ENCODE results near the gene KRTAP29-1.
"Not testable (repeated sequence)": the region's sequence is repeated elsewhere in the genome, so short reads cannot be mapped to it uniquely, and the experiment has no call there.

DNA sequence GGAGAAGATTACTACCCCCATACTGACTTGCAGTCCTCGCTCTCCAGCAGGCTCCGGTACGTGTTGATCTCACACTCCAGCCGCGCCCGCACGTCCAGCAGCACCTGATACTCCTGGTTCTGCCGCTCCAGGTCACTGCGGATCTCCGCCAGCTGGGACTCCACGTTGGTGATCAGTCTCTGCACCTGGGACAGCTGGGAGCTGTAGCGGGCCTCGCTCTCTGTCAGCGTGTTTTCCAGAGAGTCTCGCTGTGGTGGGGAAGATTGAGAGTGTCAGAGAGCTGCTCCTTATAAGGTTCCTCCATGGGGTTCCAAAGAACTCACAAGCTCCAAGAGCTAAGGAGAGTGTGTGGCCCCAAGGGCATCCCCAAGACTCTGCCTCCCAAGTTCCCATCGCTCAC lies 43.8 kb upstream of the KRTAP29-1 start:
- TF ChIP-seq, protein P1, sequence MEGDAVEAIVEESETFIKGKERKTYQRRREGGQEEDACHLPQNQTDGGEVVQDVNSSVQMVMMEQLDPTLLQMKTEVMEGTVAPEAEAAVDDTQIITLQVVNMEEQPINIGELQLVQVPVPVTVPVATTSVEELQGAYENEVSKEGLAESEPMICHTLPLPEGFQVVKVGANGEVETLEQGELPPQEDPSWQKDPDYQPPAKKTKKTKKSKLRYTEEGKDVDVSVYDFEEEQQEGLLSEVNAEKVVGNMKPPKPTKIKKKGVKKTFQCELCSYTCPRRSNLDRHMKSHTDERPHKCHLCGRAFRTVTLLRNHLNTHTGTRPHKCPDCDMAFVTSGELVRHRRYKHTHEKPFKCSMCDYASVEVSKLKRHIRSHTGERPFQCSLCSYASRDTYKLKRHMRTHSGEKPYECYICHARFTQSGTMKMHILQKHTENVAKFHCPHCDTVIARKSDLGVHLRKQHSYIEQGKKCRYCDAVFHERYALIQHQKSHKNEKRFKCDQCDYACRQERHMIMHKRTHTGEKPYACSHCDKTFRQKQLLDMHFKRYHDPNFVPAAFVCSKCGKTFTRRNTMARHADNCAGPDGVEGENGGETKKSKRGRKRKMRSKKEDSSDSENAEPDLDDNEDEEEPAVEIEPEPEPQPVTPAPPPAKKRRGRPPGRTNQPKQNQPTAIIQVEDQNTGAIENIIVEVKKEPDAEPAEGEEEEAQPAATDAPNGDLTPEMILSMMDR (IDR thresholded peaks at IDR 0.05), result not testable (repeated sequence)
- TF ChIP-seq POLR2AphosphoS5 (IDR thresholded peaks at IDR 0.05), result not testable (repeated sequence)
